Hematopoietic multipotent progenitor cell treated with erythropoietin and hydrocortisone succinate and interleukin-3 and kit ligand, for 8 days (in vitro differentiated cells): ENCODE measurements around the gene PDXDC1.
"Not testable (repeated sequence)": the region's sequence is repeated elsewhere in the genome, so short reads cannot be mapped to it uniquely, and the experiment has no call there.

Experiments used
- DNase-seq: peaks from one replicate; pipeline ENCODE4 v3.0.0-alpha.2; 2015

Gene PDXDC1, protein sequence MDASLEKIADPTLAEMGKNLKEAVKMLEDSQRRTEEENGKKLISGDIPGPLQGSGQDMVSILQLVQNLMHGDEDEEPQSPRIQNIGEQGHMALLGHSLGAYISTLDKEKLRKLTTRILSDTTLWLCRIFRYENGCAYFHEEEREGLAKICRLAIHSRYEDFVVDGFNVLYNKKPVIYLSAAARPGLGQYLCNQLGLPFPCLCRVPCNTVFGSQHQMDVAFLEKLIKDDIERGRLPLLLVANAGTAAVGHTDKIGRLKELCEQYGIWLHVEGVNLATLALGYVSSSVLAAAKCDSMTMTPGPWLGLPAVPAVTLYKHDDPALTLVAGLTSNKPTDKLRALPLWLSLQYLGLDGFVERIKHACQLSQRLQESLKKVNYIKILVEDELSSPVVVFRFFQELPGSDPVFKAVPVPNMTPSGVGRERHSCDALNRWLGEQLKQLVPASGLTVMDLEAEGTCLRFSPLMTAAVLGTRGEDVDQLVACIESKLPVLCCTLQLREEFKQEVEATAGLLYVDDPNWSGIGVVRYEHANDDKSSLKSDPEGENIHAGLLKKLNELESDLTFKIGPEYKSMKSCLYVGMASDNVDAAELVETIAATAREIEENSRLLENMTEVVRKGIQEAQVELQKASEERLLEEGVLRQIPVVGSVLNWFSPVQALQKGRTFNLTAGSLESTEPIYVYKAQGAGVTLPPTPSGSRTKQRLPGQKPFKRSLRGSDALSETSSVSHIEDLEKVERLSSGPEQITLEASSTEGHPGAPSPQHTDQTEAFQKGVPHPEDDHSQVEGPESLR

DNA sequence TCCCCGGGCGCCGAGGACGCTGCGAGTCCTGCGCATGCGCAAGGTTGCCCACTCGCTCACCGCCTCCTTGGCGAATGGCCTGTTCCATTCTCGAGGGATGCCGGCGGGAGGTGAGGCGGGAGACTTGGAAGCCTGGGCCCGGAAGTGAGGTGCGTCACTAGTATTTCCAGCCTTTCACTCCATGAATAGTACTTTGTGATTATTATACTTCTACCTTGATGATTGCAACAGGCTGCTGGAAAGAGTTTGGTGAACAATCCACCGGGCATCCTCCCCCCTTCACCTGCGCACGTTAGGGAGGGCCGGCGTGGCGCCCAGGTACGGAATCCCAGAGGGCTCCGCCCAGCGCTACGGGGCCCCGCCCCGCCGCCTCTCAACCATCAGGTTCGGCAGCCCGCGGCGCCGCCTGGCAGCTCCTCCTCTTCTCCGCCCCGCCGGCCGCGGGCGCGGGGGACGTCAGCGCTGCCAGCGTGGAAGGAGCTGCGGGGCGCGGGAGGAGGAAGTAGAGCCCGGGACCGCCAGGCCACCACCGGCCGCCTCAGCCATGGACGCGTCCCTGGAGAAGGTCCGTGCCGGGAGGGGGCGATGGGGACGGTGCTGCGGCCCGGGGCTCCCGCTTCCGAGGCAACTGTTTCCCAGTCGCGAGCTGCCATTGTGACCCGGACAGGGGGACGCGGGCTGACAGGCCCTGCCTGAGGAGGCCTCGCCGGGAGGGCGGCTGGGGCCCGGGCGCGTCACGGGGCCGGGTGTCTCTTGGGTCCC, at the start of gene PDXDC1:
Gene PDXDC1, plus strand, starts transcription at position 371 of the 762 bp plus-strand sequence. Its CDS starts 174 bp downstream, at position 545.
- peak; percentile 97 for DNase-seq

DNA sequence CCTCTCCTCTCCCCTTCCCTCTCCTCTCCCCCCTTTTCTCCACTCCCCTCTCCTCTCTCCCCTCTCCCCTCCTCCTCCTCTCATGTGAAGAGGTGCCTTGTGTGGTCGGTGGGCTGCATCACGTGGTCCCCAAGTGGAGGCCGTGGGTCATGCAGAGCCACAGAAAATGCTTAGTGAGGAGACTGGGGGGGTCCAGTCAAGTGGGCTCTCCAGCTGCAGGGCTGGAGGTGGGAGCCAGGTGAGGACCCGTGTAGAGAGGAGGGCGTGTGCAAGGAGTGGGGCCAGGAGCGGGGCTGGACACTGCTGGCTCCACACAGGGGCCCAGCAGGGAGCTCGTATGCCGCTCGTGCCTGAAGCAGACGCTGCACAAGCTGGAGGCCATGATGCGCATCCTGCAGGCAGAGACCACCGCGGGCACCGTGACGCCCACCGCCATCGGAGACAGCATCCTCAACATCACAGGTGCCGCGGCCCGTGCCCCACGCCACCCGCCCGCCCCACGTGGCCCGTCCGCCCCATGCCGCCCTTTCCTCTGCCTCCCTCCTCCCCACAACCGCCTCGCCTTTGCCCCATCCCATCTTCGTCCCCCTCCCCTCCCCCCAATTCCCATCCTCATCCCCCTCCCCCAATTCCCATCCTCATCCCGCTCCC, 46.6 kb upstream of the PDXDC1 start:
- DNase-seq: peak; percentile 0

DNA sequence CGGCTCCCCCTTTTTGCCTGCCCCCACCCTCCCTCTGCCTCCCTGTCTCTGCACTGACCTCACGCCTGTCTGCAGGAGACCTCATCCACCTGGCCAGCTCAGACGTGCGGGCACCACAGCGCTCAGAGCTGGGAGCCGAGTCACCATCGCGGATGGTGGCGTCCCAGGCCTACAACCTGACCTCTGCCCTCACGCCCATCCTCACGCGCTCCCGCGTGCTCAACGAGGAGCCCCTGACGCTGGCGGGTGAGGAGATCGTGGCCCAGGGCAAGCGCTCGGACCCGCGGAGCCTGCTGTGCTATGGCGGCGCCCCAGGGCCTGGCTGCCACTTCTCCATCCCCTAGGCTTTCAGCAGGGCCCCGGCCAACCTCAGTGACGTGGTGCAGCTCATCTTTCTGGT, 45.6 kb upstream of the PDXDC1 start:
- DNase-seq: not testable (repeated sequence)

DNA sequence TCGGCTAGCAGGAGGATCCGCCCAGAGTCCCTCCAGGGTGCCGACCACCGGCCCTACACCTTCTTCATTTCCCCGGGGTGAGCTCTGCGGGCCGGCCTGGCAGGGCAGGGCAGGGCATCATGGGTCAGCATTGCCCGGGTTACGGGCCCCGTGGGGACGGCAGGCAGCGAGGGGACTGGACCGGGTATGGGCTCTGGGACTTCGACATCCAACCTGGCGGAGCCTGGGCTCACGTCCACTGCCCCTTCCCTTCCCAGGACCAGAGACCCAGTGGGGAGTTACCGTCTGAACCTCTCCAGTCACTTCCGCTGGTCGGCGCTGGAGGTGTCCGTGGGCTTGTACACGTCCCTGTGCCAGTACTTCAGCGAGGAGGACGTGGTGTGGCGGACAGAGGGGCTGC, 44.6 kb upstream of the PDXDC1 start:
- not testable (repeated sequence) for DNase-seq

DNA sequence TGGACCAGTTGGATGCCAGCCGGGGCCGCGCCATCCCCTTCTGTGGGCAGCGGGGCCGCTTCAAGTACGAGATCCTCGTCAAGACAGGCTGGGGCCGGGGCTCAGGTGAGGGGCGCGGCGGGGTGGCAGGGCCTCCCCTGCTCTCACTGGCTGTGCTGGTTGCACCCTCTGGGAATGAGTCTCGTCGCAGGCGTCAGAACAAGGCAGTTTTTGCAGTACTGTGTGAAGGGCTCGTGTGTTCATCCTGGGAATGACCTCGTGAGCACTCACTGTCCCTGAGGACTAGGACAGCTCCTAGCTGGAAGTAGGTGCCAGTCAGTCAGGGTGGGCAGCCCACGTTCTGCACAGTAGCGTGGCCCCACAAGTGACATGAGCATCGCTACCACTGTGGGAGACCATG, 43.9 kb upstream of the PDXDC1 start:
- not testable (repeated sequence) for DNase-seq

DNA sequence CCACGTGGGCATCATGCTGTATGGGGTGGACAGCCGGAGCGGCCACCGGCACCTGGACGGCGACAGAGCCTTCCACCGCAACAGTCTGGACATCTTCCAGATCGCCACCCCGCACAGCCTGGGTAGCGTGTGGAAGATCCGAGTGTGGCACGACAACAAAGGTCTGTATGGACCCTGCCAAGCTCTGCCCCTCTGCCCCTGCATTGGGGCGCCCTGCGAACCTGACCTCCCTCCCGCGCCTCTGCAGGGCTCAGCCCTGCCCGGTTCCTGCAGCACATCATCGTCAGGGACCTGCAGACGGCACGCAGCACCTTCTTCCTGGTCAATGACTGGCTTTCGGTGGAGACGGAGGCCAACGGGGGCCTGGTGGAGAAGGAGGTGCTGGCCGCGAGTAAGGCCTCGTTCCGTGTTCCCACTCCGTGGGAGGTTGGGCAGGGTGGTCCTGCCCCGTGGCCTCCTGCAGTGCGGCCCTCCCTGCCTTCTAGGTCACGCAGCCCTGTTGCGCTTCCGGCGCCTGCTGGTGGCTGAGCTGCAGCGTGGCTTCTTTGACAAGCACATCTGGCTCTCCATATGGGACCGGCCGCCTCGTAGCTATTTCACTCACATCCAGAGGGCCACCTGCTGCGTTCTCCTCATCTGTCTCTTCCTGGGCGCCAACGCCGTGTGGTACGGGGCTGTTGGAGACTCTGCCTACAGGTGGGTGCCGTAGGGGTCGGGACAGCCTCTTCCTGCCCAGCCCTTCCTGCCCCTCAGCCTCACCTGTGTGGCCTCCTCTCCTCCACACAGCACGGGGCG, 42.0 kb upstream of the PDXDC1 start:
- not testable (repeated sequence) for DNase-seq

DNA sequence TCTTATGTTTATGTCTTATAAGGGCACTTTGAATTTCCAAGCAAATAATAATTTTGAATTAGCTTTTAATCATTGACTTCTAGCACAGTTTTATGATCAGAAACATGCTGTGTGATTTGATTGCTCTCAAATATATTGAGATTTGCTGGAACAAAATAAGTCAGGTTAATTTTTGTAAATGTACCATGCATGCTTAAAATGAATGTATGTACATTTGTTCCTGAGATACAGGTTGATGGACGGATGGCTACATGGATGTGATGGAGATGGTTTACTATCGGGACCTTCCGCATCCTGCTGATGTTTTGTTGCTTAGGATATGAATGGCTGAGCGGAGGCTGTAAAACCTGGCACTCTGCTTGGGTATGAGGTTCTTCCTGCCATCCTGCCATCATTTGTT, 37.7 kb upstream of the PDXDC1 start, which contains the start of gene NPIPA1:
Gene NPIPA1, plus strand, starts transcription at position 301 of the 400 bp plus-strand sequence. Its CDS starts 0 bp downstream, at position 301.
- DNase-seq: not testable (repeated sequence)

DNA sequence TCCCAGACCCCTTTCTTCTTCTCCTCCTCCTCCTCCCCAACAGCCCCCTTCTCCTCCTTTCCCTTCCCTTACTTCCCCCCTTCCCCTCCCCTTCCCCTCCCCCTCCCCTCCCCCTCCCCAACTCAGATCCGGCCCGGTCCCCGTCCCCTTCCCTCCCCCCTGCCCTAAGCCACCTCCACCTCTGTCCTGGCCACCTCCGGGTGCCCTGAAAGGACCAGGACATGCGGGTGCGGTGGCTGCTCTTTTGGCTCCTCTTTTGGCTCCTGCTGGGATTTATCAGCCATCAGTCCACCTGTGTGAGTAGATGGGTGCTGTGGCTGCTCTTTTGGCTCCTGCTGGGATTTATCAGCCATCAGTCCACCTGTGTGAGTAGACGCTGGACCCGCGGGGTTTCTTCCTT, 36.8 kb upstream of the PDXDC1 start:
- DNase-seq: not testable (repeated sequence)

DNA sequence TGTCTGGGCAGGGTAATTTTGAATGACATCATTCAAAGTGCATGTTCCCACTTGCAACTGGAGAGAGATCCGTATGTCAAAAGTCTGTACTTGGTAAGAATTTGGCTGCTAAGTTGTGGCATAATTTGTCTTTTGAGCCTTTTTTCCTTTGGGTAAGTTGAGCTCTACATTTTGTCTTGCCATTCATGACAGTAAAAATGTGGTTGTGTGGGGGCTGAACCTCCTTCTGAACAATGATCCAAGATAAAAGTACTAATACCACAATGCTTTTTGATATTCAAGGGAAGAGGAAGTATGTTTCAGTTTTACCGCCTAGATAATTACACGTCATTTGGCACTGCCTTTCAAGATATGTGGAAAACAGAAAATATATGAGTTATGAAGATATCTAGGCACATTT, 32.1 kb upstream of the PDXDC1 start:
- DNase-seq: not testable (repeated sequence)

DNA sequence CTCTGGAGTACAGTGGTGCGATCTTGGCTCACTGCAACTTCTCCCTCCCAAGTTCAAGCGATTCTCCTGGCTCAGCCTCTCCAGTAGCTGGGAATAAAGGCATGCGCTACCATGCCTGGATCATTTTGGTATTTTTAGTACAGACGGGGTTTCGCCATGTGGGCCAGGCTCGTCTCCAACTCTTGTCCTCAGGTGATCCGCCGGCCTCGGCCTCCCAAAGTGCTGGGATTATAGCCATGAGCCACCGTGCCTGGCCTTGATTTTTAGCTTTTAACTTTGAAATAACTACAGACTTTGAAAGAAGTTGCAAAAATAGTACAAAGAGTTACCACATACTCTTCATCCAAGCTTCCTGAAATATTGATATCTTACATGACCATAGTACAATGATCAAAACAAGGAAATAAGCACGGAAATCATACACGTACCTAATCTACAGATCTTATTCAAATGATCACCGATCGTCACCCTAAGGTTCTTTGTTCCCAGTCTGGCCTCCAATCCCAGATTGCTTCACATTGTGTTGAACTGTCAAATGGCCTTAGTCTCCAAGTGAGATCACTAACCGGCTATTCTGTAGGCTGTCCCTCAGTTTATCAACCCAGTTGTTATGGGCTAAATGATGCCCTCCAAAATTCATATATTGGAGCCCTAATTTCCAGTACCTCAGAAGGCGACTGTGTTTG, 19.1 kb upstream of the PDXDC1 start:
- no peak for DNase-seq

DNA sequence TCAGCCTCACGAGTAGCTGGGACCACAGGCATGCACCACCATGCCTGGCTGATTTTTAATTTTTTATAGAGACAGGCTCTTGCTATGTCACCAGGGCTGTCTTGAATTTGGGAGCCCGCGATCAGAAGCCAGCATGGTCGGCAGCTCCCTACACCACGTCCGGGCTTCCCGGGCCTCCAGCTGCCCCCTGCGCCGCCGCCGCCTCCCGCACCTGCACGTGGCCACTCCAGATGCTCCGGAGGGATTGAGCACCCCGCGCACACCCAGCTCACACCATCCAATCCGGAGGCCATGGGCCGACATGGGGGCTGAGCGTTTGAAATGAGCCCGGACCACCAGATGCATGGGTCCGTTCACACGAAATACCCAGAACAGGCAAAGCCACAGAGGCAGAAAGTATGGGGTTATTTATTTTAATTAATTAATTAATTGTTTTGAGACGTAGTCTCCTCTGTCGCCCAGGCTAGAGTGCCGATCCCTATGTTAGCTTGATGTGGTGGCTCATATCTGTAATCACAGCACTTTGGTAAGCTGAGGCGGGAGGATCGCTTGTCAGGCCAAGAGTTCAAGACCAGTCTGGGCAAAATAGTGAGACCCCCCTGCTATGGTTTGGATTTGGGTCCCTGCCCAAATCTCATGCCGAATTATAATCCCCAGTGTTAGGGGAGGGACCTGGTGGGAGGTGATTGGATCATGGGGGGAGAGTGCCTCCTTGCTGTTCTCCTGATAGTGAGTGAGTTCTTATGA, 17.1 kb upstream of the PDXDC1 start:
- DNase-seq: no peak

DNA sequence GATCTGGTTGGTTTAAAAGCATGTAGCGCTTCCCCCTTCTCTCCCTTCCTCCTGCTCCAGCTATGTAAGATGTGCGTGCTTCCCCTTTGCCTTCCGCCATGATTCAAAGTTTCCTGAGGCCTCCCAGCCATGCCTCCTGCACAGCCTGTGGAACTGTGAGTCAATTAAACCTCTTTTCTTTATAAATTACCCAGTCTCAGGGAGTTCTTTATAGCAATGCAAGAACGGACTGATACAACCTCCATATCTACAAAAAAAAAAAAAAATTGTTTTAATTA, 16.6 kb upstream of the PDXDC1 start:
- no peak for DNase-seq

DNA sequence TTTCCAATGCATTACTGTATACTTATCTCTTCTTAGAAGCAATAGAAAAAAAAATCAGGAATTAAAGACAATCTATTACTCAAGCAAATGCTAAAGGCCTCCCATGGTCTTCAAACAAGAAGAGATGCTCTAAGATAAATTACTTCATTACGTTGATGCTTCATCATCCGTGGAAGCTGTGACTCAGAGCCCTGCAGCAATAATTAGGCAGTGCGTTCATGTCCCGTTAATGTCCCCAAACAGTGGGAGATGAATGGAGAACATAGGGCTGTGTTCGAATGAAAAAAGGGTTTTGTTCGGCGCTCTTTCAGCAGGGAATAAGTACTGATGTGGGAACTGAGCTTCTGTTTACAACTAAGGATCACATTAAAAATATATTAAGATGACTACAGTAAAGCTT, 15.9 kb upstream of the PDXDC1 start:
- DNase-seq: no peak

DNA sequence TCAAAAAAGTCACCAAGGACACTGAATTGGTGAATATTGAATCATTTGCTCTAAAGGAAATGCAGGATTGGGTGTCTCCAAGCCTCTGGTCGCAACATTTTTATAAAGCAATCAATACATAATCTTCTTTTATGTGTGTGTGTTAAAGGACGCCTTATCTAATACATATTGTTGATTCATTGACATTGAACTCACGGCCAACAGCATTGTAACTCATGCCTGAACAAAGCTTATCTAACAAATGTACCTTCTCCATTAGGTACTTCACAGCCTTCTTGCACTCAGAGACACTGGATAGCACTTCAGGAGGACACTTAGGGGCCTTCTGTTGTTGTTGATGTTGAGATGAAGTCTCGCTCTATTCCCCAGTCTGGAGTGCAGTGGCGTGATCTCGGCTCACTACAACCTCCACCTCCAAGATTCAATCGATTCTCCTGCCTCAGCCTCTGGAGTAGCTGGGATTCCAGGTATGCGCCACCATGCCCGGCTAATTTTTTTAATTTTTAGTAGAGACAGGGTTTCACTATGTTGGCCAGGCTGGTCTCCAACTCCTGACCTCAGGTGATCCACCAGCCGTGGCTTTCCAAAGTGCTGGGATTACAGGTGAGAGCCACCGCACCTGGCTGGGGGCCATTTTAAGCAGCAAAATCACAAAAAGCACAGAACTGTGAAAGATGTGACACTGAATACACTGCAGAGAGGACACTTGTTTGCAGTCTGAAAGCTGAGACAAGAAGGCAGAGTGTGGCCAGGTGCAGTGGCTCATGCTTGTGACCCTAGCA, 13.2 kb upstream of the PDXDC1 start:
- DNase-seq: no peak

DNA sequence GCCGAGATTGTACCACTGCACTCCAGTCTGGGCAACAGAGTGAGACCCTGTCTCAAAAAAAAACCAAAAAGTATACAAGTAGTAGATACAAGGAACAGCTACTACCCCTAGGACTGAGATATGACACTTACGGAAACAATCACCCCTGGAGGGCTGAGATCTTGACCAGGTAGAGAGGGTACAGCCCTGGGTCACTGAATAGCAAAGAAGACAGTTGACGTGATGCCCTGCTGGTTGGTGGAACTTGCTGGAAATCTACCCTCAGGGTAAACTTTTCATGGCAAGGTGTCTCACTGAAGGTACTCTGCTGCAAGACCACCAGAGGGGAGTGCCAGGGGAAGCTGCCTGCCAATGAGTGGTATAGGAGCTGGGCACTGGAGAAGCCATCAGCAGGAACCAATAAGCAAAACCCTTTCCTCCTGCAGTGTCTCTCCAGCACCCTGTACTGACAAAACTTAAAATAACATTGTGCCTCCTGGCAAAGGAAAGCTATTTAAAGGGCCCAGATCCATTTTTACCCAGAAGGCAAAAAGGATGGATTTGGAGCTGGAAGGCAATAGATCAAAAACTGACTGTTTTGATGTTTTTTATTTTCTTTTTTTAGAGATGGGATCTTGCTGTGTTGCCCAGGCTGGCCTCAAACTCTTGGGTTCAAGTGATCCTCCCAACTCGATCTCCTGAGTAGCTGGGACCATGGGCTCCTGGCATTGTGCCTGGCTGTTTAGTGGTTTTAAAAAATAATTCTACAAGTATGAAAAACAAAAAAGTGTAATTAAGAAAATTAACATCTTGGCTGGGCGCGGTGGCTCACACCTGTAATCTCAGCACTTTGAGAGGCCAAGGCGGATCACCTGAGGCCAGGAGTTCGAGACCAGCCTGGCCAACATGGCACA, 11.3 kb upstream of the PDXDC1 start:
- no peak for DNase-seq

DNA sequence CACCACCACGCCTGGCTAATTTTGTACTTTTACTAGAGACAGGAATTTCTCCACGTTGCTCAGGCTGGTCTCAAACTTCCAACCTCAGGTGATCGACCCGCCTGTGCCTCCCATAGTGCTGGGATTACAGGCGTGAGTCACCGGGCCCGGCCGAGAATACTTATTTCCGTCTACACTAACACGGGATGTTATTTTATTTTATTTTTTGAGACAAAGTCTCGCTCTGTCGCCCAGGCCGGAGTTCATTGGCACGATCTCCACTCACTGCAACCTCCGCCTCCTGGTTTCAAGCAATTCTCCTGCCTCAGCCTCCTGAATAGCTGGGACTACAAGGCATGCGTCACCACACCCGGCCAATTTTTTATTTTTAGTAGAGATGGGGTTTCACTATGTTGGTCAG, 9.5 kb upstream of the PDXDC1 start:
- no peak for DNase-seq

DNA sequence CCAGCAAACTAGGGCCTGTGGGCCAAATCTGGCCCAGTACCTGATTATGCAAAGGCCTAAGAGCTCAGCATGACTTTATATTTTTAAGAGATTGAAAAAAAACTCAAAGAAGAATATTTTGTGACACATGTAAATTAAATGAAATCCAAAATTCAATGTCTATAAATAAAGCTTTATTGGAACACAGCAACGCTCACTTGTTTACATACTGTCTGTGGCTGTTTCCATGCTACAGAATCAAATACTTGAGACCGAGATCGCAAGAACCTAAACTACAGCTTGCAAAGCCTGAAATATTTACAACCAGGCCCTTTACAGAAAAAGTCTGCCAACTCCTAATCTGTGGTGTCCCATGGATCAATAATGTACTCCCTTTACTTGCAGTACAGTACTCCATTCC, 5.0 kb upstream of the PDXDC1 start:
- DNase-seq: not testable (repeated sequence)

DNA sequence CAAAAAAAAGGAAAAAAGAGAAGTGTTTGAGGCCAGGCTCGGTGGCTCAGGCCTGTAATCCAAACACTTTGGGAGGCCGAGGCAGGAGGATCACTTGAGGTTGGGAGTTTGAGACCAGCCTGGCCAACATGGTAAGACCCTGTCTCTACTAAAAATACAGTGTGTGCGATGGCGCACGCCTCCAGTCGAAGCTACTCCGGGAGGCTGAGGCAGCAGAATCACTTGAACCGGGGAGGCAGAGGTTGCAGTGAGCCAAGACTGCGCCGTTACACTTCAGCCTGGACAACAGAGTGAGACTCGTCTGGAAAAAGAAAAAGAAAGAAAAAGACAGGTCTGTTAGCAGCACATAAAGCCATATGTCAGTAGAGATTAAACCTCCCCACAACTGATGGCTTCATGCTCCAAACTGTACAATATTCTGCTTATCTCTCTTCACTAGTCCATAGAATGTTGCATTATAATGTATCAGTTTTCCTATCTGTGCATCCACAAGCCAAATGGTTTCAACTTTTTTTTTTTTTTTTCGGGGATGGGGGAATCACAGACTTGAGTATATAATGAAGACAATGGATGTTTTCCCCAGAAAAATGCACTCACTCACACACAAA, 3.1 kb upstream of the PDXDC1 start:
- peak; percentile 90 for DNase-seq
